ENCODE data around the gene GPR15LG.
"Not testable (repeated sequence)": the region's sequence is repeated elsewhere in the genome, so short reads cannot be mapped to it uniquely, and the experiment has no call there.

GPR15LG gene

GRCh38 chr10:84166620-84167288 lies 6.8 kb upstream of the GPR15LG start:
- no peak for DNase-seq

GRCh38 chr10:84167289-84167653 lies 6.3 kb upstream of the GPR15LG start:
- not testable (repeated sequence) for DNase-seq

- not testable (repeated sequence) for DNase-seq
These were observed 5.2 kb upstream of the GPR15LG start for GRCh38 chr10:84168382-84168781.

GRCh38 chr10:84171237-84171636 lies 2.4 kb upstream of the GPR15LG start:
- not testable (repeated sequence) for DNase-seq

- DNase-seq = not testable (repeated sequence)
These were observed 1.7 kb upstream of the GPR15LG start for GRCh38 chr10:84171700-84172466.

GRCh38 chr10:84172467-84173356 lies 889 bp upstream of the GPR15LG start:
- no peak for DNase-seq

- no peak for DNase-seq
These were observed 1.8 kb downstream of the GPR15LG start for GRCh38 chr10:84175436-84175835.

- no peak for DNase-seq
These were observed 2.8 kb downstream of the GPR15LG start for GRCh38 chr10:84176351-84176750.

- DNase-seq = no peak
These were observed 3.4 kb downstream of the GPR15LG start for GRCh38 chr10:84176836-84177474.

GRCh38 chr10:84177541-84178141 lies 4.0 kb downstream of the GPR15LG start:
- DNase-seq = peak; percentile 8

GRCh38 chr10:84178160-84178609 lies 4.6 kb downstream of the GPR15LG start:
- DNase-seq = no peak

- DNase-seq = peak; percentile 94
These were observed 5.6 kb downstream of the GPR15LG start for GRCh38 chr10:84179059-84179710.

GRCh38 chr10:84180386-84180785 lies 6.8 kb downstream of the GPR15LG start:
- not testable (repeated sequence) for DNase-seq

- no peak for DNase-seq
These were observed 8.0 kb downstream of the GPR15LG start for GRCh38 chr10:84181631-84182030.

- DNase-seq = peak; percentile 11
These were observed 10.9 kb downstream of the GPR15LG start for GRCh38 chr10:84184517-84184916.

GRCh38 chr10:84185526-84186175 lies 12.1 kb downstream of the GPR15LG start:
- DNase-seq = no peak

GRCh38 chr10:84188815-84189214 lies 15.2 kb downstream of the GPR15LG start:
- no peak for DNase-seq

GRCh38 chr10:84190621-84191020 lies 17.0 kb downstream of the GPR15LG start:
- DNase-seq = no peak

- no peak for DNase-seq
These were observed 17.5 kb downstream of the GPR15LG start for GRCh38 chr10:84191106-84191505.

- DNase-seq = no peak
These were observed 19.7 kb downstream of the GPR15LG start for GRCh38 chr10:84193327-84193726.

- DNase-seq = no peak
These were observed 20.3 kb downstream of the GPR15LG start for GRCh38 chr10:84193846-84194423.

Measured in NCI-H345 (cell line).